OCI-LY7 (cell line): Measurements from ENCODE around the gene ARID5A. TPM values are rescaled to one million over a fixed set of nuclear protein-coding genes. Genes with fewer than 3 reads are reported as not detected.

Source experiments
- BruUV-seq: library from RNA; stranded (reverse); fragments of 400-500 nt; replicated peaks from 2 replicates; lab custom pipeline; 2021; lab: Mats Ljungman, UMichigan
- CTCF ChIA-PET: fragments of 300-600 bp; sonication (Branson Sonifier 250); formaldehyde crosslinking; loops from one replicate; lab custom pipeline; 2022; ENCODE audit warnings: antibody characterized with exemption; ENCODE audit not compliant: unreplicated experiment; lab: Charles Lee
- POLR2A ChIA-PET: fragments of 300-600 bp; sonication (Branson Sonifier 250); formaldehyde crosslinking; loops from one replicate; lab custom pipeline; 2022; ENCODE audit warnings: antibody characterized with exemption; lab: Charles Lee
- DNase-seq: peaks from one replicate; pipeline ENCODE4 v3.0.0-alpha.2; 2015; ENCODE audit warnings: low spot score
- H2AFZ ChIP-seq: fragments of 200-600 bp; sonication (generic), shearing (Covaris generic); 2 replicates; pipeline ENCODE4 v1.6.1; 2014; ENCODE audit warnings: mild to moderate bottlenecking, antibody characterized with exemption, low read length, moderate library complexity
- H3K27ac ChIP-seq: fragments of 200-600 bp; sonication (generic); 2 replicates; pipeline ENCODE4 v1.5.1; 2014; ENCODE audit warnings: mixed run types, low read depth, mild to moderate bottlenecking, moderate library complexity, low read length, inconsistent platforms; ENCODE audit not compliant: poor library complexity, severe bottlenecking
- H3K36me3 ChIP-seq: fragments of 200-600 bp; sonication (generic); 2 replicates; pipeline ENCODE4 v1.6.1; 2014; ENCODE audit warnings: mild to moderate bottlenecking, antibody characterized with exemption, low read length, moderate library complexity, mixed read lengths; ENCODE audit not compliant: insufficient read depth
- H3K4me1 ChIP-seq: fragments of 200-600 bp; sonication (generic); 2 replicates; pipeline ENCODE4 v1.5.1; 2014; ENCODE audit warnings: mild to moderate bottlenecking, low read length; ENCODE audit not compliant: insufficient read depth, poor library complexity, severe bottlenecking
- H3K4me2 ChIP-seq: fragments of 200-600 bp; sonication (generic); 2 replicates; pipeline ENCODE4 v1.6.1; 2014; ENCODE audit warnings: mild to moderate bottlenecking, low read length
- H3K4me3 ChIP-seq: fragments of 200-600 bp; sonication (generic); 2 replicates; pipeline ENCODE4 v1.5.1; 2014; ENCODE audit warnings: mild to moderate bottlenecking, low read depth, low read length; ENCODE audit not compliant: poor library complexity, severe bottlenecking
- H3K79me2 ChIP-seq: fragments of 200-600 bp; sonication (generic); 2 replicates; pipeline ENCODE4 v1.6.1; 2016; ENCODE audit warnings: low read depth, mild to moderate bottlenecking, low read length, moderate library complexity, mixed read lengths; ENCODE audit not compliant: insufficient read depth
- H3K9me2 ChIP-seq: fragments of 200-600 bp; sonication (generic); 2 replicates; pipeline ENCODE4 v1.6.1; 2016; ENCODE audit warnings: mild to moderate bottlenecking, low read length, mixed read lengths; ENCODE audit not compliant: insufficient read depth
- H3K9me3 ChIP-seq: fragments of 200-600 bp; sonication (generic); 2 replicates; pipeline ENCODE4 v1.6.1; 2014; ENCODE audit warnings: mild to moderate bottlenecking, mixed run types, low read length, mixed read lengths
- H4K20me1 ChIP-seq: fragments of 200-600 bp; sonication (generic); 2 replicates; pipeline ENCODE4 v1.6.1; 2014; ENCODE audit warnings: mild to moderate bottlenecking, antibody characterized with exemption, low read length, moderate library complexity, mixed read lengths; ENCODE audit not compliant: insufficient read depth
- CTCF ChIP-seq: fragments of 200-600 bp; sonication (generic); conservative IDR thresholded peaks from 2 replicates; pipeline ENCODE4 v1.5.1; 2014; ENCODE audit warnings: mild to moderate bottlenecking, antibody characterized with exemption, low read length, moderate library complexity, mixed read lengths
- EZH2phosphoT487 ChIP-seq: fragments of 200-600 bp; sonication (generic); IDR thresholded peaks from 2 replicates; pipeline ENCODE4 v1.6.1; 2018; ENCODE audit warnings: low read depth, borderline replicate concordance, mild to moderate bottlenecking, mixed run types, antibody characterized with exemption, low read length, moderate library complexity, mixed read lengths
- intact Hi-C: fragments of 100-400 bp; cut with micrococcal nuclease; formaldehyde crosslinking; loops from one replicate; pipeline ENCODE4 v1.10.0; 2022; ENCODE audit not compliant: unreplicated experiment
- total RNA-seq, 2 experiments: library from RNA; depleted of rRNA in 1 of 2; stranded (reverse); fragments of >200 nt in 1 of 2; shearing (Covaris generic) in 1 of 2; gene quantifications; 2 replicates each; pipeline ENCODE4 v1.2.3, GENCODE V29; 2014 to 2022

ARID5A gene
- total RNA-seq, 2 experiments from 2014 or later = 4.4 to 6.0 TPM

GRCh38 chr2:96530474-96531357 lies 5.8 kb upstream of the ARID5A start:
- H3K36me3 ChIP-seq = no peaks in the 10 kb centered on the region
- H3K4me1 ChIP-seq = peaks cover 5% of the 10 kb centered on the region
- H3K4me2 ChIP-seq = no peak overlapping the region
- no peak for DNase-seq
- no peaks in the 10 kb centered on the region for H3K9me3 ChIP-seq
- intact Hi-C loops = no loop called here
- ChIA-PET POLR2A (interaction anchor here (0.7 kb wide), 1 partner anchor 97 kb away, joined by 3 read pairs; no protein-coding TSS in a partner anchor), CTCF (no interaction called here)
- H3K4me3 ChIP-seq = no peak overlapping the region
- H3K9me2 ChIP-seq = no peaks in the 10 kb centered on the region
- no peaks in the 10 kb centered on the region for H4K20me1 ChIP-seq
- TF ChIP-seq EZH2phosphoT487 (no peak), CTCF (no peak)
- BruUV-seq = no TSS peak
- no peaks in the 10 kb centered on the region for H3K79me2 ChIP-seq
- H2AFZ ChIP-seq = no peak overlapping the region
- no peak overlapping the region for H3K27ac ChIP-seq

GRCh38 chr2:96531366-96531765 lies 5.2 kb upstream of the ARID5A start:
- no peak for DNase-seq
- H2AFZ ChIP-seq = no peak overlapping the region
- intact Hi-C loops = no loop called here
- no peak overlapping the region for H3K4me3 ChIP-seq
- no peaks in the 10 kb centered on the region for H4K20me1 ChIP-seq
- BruUV-seq = no TSS peak
- TF ChIP-seq CTCF (no peak), EZH2phosphoT487 (no peak)
- no peak overlapping the region for H3K4me2 ChIP-seq
- no peak overlapping the region for H3K27ac ChIP-seq
- no peaks in the 10 kb centered on the region for H3K9me3 ChIP-seq
- no peaks in the 10 kb centered on the region for H3K79me2 ChIP-seq
- H3K4me1 ChIP-seq = peaks cover 5% of the 10 kb centered on the region
- H3K9me2 ChIP-seq = no peaks in the 10 kb centered on the region
- POLR2A ChIA-PET = no interaction called here
- CTCF ChIA-PET = no interaction called here
- no peaks in the 10 kb centered on the region for H3K36me3 ChIP-seq
